Neural cell (in vitro differentiated cells): ENCODE measurements around the gene ATP1A1. TPM values are rescaled to one million over a fixed set of nuclear protein-coding genes. Genes with fewer than 3 reads are reported as not detected.

ENCODE experiments used
- H2AFZ ChIP-seq: fragments of 200-600, 300-800 bp; sonication (generic), shearing (Covaris generic); 2 replicates; pipeline ENCODE4 v1.6.0; 2014; ENCODE audit warnings: low read depth, mild to moderate bottlenecking, antibody characterized with exemption, low read length, moderate library complexity
- H3F3A ChIP-seq: fragments of 200-600 bp; shearing (Covaris generic); 2 replicates; pipeline ENCODE4 v1.6.1; 2016; ENCODE audit warnings: mild to moderate bottlenecking, moderate library complexity, mixed read lengths, antibody characterized with exemption, low read length; ENCODE audit not compliant: insufficient read depth, poor library complexity, severe bottlenecking
- H3K27ac ChIP-seq: fragments of 200-600, 300-800 bp; sonication (generic), shearing (Covaris generic); 2 replicates; pipeline ENCODE4 v1.5.1; 2014; ENCODE audit warnings: mild to moderate bottlenecking, low read length, moderate library complexity
- H3K27me3 ChIP-seq: fragments of 300-800, 200-600 bp; sonication (generic), shearing (Covaris generic); 2 replicates; pipeline ENCODE4 v1.6.0; 2014; ENCODE audit warnings: mild to moderate bottlenecking, low read depth, low read length, moderate library complexity; ENCODE audit not compliant: insufficient read depth
- H3K36me3 ChIP-seq: fragments of 300-800, 200-600 bp; sonication (generic), shearing (Covaris generic); 2 replicates; pipeline ENCODE4 v1.5.1; 2014; ENCODE audit warnings: mild to moderate bottlenecking, antibody characterized with exemption, low read length, moderate library complexity; ENCODE audit not compliant: insufficient read depth
- H3K4me2 ChIP-seq: fragments of 300-800, 200-600 bp; sonication (generic), shearing (Covaris generic); 2 replicates; pipeline ENCODE4 v1.6.0; 2014; ENCODE audit warnings: mild to moderate bottlenecking, low read length
- H3K4me3 ChIP-seq: fragments of 300-800, 200-600 bp; sonication (generic), shearing (Covaris generic); 2 replicates; pipeline ENCODE4 v1.5.1; 2014; ENCODE audit warnings: mild to moderate bottlenecking, low read length, moderate library complexity
- H3K79me2 ChIP-seq: fragments of 200-600 bp; shearing (Covaris generic); replicated peaks from 2 replicates; pipeline ENCODE4 v1.6.0; 2014; ENCODE audit warnings: mild to moderate bottlenecking, low read length, moderate library complexity; ENCODE audit not compliant: insufficient read depth
- H3K9ac ChIP-seq: fragments of 300-800, 200-600 bp; sonication (generic), shearing (Covaris generic); 2 replicates; pipeline ENCODE4 v1.6.1; 2016; ENCODE audit warnings: mild to moderate bottlenecking, low read length, mixed read lengths
- H3K9me2 ChIP-seq: fragments of 200-600 bp; shearing (Covaris generic); 2 replicates; pipeline ENCODE4 v1.6.1; 2016; ENCODE audit warnings: mild to moderate bottlenecking, low read length, mixed read lengths; ENCODE audit not compliant: insufficient read depth
- H3K9me3 ChIP-seq: fragments of 200-600, 300-800 bp; sonication (generic), shearing (Covaris generic); 2 replicates; pipeline ENCODE4 v1.6.1; 2016; ENCODE audit warnings: mild to moderate bottlenecking, mixed run types, low read length, moderate library complexity, mixed read lengths
- H4K20me1 ChIP-seq: fragments of 200-600 bp; shearing (Covaris generic); 2 replicates; pipeline ENCODE4 v1.6.1; 2016; ENCODE audit warnings: mild to moderate bottlenecking, mixed run types; ENCODE audit not compliant: insufficient read depth
- EP300 ChIP-seq: fragments of 450-650 bp; conservative IDR thresholded peaks from 2 replicates; pipeline ENCODE4 v1.6.1; 2014; ENCODE audit warnings: antibody characterized with exemption, mild to moderate bottlenecking, moderate library complexity; ENCODE audit not compliant: poor library complexity, severe bottlenecking
- EZH2 ChIP-seq: fragments of 200-600, 300-800 bp; shearing (Covaris generic), sonication (generic); IDR thresholded peaks from 2 replicates; pipeline ENCODE4 v1.6.1; 2014; ENCODE audit warnings: antibody characterized with exemption, low read length, borderline replicate concordance, mild to moderate bottlenecking; ENCODE audit not compliant: insufficient read depth, poor library complexity, severe bottlenecking
- MXI1 ChIP-seq: fragments of 450-650 bp; conservative IDR thresholded peaks from 2 replicates; pipeline ENCODE4 v1.6.1; 2014; ENCODE audit warnings: antibody characterized with exemption, mild to moderate bottlenecking; ENCODE audit not compliant: poor library complexity, severe bottlenecking
- POLR2AphosphoS5 ChIP-seq: IDR thresholded peaks from 2 replicates; pipeline ENCODE4 v1.6.1; 2012
- RAD21 ChIP-seq: fragments of 450-650 bp; conservative IDR thresholded peaks from 2 replicates; pipeline ENCODE4 v1.6.1; 2014; ENCODE audit warnings: antibody characterized with exemption, mild to moderate bottlenecking, moderate library complexity
- SMC3 ChIP-seq: fragments of 450-650 bp; conservative IDR thresholded peaks from 2 replicates; pipeline ENCODE4 v1.6.1; 2014; ENCODE audit warnings: antibody characterized with exemption, mild to moderate bottlenecking, moderate library complexity; ENCODE audit not compliant: poor library complexity
- TAF1 ChIP-seq: IDR thresholded peaks from 2 replicates; pipeline ENCODE4 v1.6.1; 2012; ENCODE audit warnings: low read depth
- polyA plus RNA-seq: library from polyadenylated mRNA; depleted of rRNA; stranded (reverse); fragments of >200 nt; gene quantifications from 2 replicates; pipeline ENCODE4 v1.2.3, GENCODE V29; 2014
- TF ChIP-seq, protein P1 (sequence below): fragments of 450-650 bp; IDR thresholded peaks from 2 replicates; pipeline ENCODE4 v1.5.1; 2014; ENCODE audit warnings: antibody characterized with exemption, mild to moderate bottlenecking, moderate library complexity; ENCODE audit not compliant: poor library complexity, severe bottlenecking
- TF ChIP-seq, protein P2 (sequence below): IDR thresholded peaks from 2 replicates; pipeline ENCODE4 v1.6.1; 2012; ENCODE audit warnings: borderline replicate concordance

Gene ATP1A1
- polyA plus RNA-seq, 1 donor from 2014 or later: 44.2 TPM

DNA sequence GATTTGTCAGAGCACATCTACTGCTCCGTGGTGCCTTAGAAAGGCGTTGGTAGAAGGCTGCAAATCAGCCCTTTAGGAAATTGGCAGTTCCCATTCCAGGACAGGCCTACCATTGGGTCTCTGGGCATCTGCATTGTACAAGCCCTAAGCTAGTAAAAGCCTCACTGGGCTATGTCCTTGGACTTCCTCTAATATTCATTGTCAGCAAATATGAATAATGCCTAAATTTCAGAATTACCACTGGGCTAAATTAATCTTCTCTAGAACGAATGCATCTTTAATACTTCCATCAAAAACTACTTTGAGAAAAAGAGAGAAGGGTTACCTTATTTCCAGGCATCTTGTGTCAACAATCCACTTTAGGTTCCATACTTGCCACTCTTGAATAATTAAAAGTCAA is 41.5 kb upstream of the ATP1A1 start:
- H3K9ac ChIP-seq: no peak overlapping the region
- H3K9me3 ChIP-seq: no peaks in the 10 kb centered on the region
- H3K36me3 ChIP-seq: no peaks in the 10 kb centered on the region
- no peak overlapping the region for H3K4me2 ChIP-seq
- no peaks in the 10 kb centered on the region for H3K27me3 ChIP-seq
- no peaks in the 10 kb centered on the region for H4K20me1 ChIP-seq
- TF ChIP-seq EZH2: no peak
- no peak for TF ChIP-seq MXI1
- no peak for TF ChIP-seq TAF1
- no peak for TF ChIP-seq RAD21
- no peak for TF ChIP-seq POLR2AphosphoS5
- TF ChIP-seq EP300: no peak
- TF ChIP-seq SMC3: no peak
- TF ChIP-seq, protein P1, sequence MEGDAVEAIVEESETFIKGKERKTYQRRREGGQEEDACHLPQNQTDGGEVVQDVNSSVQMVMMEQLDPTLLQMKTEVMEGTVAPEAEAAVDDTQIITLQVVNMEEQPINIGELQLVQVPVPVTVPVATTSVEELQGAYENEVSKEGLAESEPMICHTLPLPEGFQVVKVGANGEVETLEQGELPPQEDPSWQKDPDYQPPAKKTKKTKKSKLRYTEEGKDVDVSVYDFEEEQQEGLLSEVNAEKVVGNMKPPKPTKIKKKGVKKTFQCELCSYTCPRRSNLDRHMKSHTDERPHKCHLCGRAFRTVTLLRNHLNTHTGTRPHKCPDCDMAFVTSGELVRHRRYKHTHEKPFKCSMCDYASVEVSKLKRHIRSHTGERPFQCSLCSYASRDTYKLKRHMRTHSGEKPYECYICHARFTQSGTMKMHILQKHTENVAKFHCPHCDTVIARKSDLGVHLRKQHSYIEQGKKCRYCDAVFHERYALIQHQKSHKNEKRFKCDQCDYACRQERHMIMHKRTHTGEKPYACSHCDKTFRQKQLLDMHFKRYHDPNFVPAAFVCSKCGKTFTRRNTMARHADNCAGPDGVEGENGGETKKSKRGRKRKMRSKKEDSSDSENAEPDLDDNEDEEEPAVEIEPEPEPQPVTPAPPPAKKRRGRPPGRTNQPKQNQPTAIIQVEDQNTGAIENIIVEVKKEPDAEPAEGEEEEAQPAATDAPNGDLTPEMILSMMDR: no peak
- TF ChIP-seq, protein P2, sequence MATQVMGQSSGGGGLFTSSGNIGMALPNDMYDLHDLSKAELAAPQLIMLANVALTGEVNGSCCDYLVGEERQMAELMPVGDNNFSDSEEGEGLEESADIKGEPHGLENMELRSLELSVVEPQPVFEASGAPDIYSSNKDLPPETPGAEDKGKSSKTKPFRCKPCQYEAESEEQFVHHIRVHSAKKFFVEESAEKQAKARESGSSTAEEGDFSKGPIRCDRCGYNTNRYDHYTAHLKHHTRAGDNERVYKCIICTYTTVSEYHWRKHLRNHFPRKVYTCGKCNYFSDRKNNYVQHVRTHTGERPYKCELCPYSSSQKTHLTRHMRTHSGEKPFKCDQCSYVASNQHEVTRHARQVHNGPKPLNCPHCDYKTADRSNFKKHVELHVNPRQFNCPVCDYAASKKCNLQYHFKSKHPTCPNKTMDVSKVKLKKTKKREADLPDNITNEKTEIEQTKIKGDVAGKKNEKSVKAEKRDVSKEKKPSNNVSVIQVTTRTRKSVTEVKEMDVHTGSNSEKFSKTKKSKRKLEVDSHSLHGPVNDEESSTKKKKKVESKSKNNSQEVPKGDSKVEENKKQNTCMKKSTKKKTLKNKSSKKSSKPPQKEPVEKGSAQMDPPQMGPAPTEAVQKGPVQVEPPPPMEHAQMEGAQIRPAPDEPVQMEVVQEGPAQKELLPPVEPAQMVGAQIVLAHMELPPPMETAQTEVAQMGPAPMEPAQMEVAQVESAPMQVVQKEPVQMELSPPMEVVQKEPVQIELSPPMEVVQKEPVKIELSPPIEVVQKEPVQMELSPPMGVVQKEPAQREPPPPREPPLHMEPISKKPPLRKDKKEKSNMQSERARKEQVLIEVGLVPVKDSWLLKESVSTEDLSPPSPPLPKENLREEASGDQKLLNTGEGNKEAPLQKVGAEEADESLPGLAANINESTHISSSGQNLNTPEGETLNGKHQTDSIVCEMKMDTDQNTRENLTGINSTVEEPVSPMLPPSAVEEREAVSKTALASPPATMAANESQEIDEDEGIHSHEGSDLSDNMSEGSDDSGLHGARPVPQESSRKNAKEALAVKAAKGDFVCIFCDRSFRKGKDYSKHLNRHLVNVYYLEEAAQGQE: no peak
- no peak overlapping the region for H2AFZ ChIP-seq
- no peaks in the 10 kb centered on the region for H3K9me2 ChIP-seq
- no peaks in the 10 kb centered on the region for H3K79me2 ChIP-seq
- H3K4me3 ChIP-seq: no peak overlapping the region
- H3F3A ChIP-seq: no peaks in the 10 kb centered on the region
- no peak overlapping the region for H3K27ac ChIP-seq

DNA sequence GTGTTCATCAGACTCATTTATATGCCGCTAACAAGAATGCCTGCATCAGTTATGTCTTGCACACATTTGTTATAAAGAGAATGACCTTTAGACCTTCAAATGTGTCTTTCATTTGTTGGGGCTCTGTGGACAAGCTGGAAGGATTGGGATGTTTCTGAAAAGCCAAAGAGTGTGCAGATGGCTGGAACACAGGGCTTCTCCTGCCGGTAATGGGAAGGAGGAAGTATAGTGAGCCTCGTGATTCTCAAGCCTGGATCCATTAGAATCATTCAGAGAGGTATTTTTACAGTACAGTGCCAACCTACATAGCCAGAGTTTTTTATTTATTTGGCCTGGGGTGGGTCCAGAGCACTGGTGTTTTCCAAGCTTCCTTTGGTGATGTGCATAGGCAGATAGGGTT is 40.6 kb upstream of the ATP1A1 start:
- H3K36me3 ChIP-seq: no peaks in the 10 kb centered on the region
- H4K20me1 ChIP-seq: no peaks in the 10 kb centered on the region
- H3K27ac ChIP-seq: no peak overlapping the region
- no peaks in the 10 kb centered on the region for H3K9me2 ChIP-seq
- no peak overlapping the region for H2AFZ ChIP-seq
- H3K4me3 ChIP-seq: no peak overlapping the region
- H3K27me3 ChIP-seq: no peaks in the 10 kb centered on the region
- no peaks in the 10 kb centered on the region for H3K9me3 ChIP-seq
- H3K9ac ChIP-seq: no peak overlapping the region
- no peak for TF ChIP-seq POLR2AphosphoS5
- no peak overlapping the region for H3K4me2 ChIP-seq
- H3F3A ChIP-seq: no peaks in the 10 kb centered on the region
- no peaks in the 10 kb centered on the region for H3K79me2 ChIP-seq
